Measurements from ENCODE around the gene SERPINA3. TPM values are rescaled to one million over a fixed set of nuclear protein-coding genes. Genes with fewer than 3 reads are reported as not detected.

The SERPINA3 gene
- total and polyA plus RNA-seq, 4 donors, result 4.9 to 446 (median 254) TPM

GRCh38 chr14:94578712-94579111 lies 33.5 kb upstream of the SERPINA3 start:
- no peak overlapping the region for H3K27ac ChIP-seq (ENCODE audit: low read depth in 1 of 2, low read length in 1 of 2)
- peaks cover 0 to 8% (median 0%) of the 10 kb centered on the region in 5 donors for H3K4me1 ChIP-seq (ENCODE audit: control insufficient read depth in 5 of 5, insufficient read depth in 5 of 5, low read length in 5 of 5)
- H3K9me3 ChIP-seq (ENCODE audit: control insufficient read depth in 4 of 4, insufficient read depth in 3 of 4, low read length in 3 of 4), result no peaks in the 10 kb centered on the region
- 78 to 91% methylated on average over 6 of the region's 6 CpGs for WGBS, 2 donors
- no peaks in the 10 kb centered on the region for H3K27me3 ChIP-seq (ENCODE audit: control insufficient read depth in 3 of 3, insufficient read depth in 3 of 3, low read length in 2 of 3)
- DNase-seq (no peak), ATAC-seq (ENCODE audit: insufficient read depth, low FRiP score) (no peak)
- H3K4me3 ChIP-seq, result no peak overlapping the region
- TF ChIP-seq CTCF (IDR thresholded peaks at IDR 0.05; ENCODE audit: control extremely low read depth, extremely low read depth), result no peak
- H3K9ac ChIP-seq (ENCODE audit: insufficient read depth in 1 of 2, low read length in 2 of 2), result no peak overlapping the region
- no peaks in the 10 kb centered on the region for H3K36me3 ChIP-seq (ENCODE audit: control insufficient read depth in 4 of 4, insufficient read depth in 4 of 4, low read length in 4 of 4)

GRCh38 chr14:94581127-94581999 lies 30.8 kb upstream of the SERPINA3 start, which contains the start of gene SERPINA5:
SERPINA5 (plus strand) TSS chr14:94581426; CDS start chr14:94587363, 5,937 bp downstream.
- H3K4me1 ChIP-seq (ENCODE audit: control insufficient read depth in 5 of 5, insufficient read depth in 5 of 5, low read length in 5 of 5), result peaks cover 0 to 8% (median 0%) of the 10 kb centered on the region in 5 donors
- WGBS, 2 donors, result 42% methylated on average over 17 to 18 of the region's 18 CpGs
- no peak for ATAC-seq (ENCODE audit: insufficient read depth, low FRiP score)
- no peak within 1 kb of the TSS for H3K9ac ChIP-seq (ENCODE audit: insufficient read depth in 1 of 2, low read length in 2 of 2)
- peak; percentile 39 to 59 (median 56) for DNase-seq
- H3K27me3 ChIP-seq (ENCODE audit: control insufficient read depth in 3 of 3, insufficient read depth in 3 of 3, low read length in 2 of 3), result no peaks in the 10 kb centered on the region
- TF ChIP-seq CTCF (IDR thresholded peaks at IDR 0.05; ENCODE audit: control extremely low read depth, extremely low read depth), result no peak
- no peaks in the 10 kb centered on the region for H3K36me3 ChIP-seq (ENCODE audit: control insufficient read depth in 4 of 4, insufficient read depth in 4 of 4, low read length in 4 of 4)
- H3K9me3 ChIP-seq (ENCODE audit: control insufficient read depth in 4 of 4, insufficient read depth in 3 of 4, low read length in 3 of 4), result no peaks in the 10 kb centered on the region
- no peak within 1 kb of the TSS for H3K4me3 ChIP-seq
- H3K27ac ChIP-seq (ENCODE audit: low read depth in 1 of 2, low read length in 1 of 2), result no peak within 1 kb of the TSS

GRCh38 chr14:94582199-94582750 lies 29.9 kb upstream of the SERPINA3 start:
- H3K9me3 ChIP-seq (ENCODE audit: control insufficient read depth in 4 of 4, insufficient read depth in 3 of 4, low read length in 3 of 4), result no peaks in the 10 kb centered on the region
- no peak overlapping the region for H3K4me3 ChIP-seq
- H3K27ac ChIP-seq (ENCODE audit: low read depth in 1 of 2, low read length in 1 of 2), result no peak overlapping the region
- no peak for TF ChIP-seq CTCF (IDR thresholded peaks at IDR 0.05; ENCODE audit: control extremely low read depth, extremely low read depth)
- no peaks in the 10 kb centered on the region for H3K36me3 ChIP-seq (ENCODE audit: control insufficient read depth in 4 of 4, insufficient read depth in 4 of 4, low read length in 4 of 4)
- WGBS, 2 donors, result 87 to 93% methylated on average over 7 of the region's 7 CpGs
- no peak overlapping the region for H3K9ac ChIP-seq (ENCODE audit: insufficient read depth in 1 of 2, low read length in 2 of 2)
- ATAC-seq (ENCODE audit: insufficient read depth, low FRiP score) (no peak), DNase-seq (no peak)
- H3K27me3 ChIP-seq (ENCODE audit: control insufficient read depth in 3 of 3, insufficient read depth in 3 of 3, low read length in 2 of 3), result no peaks in the 10 kb centered on the region
- peaks cover 0 to 8% (median 0%) of the 10 kb centered on the region in 5 donors for H3K4me1 ChIP-seq (ENCODE audit: control insufficient read depth in 5 of 5, insufficient read depth in 5 of 5, low read length in 5 of 5)
